Liver (tissue), 9 donors: ENCODE measurements around the gene CLPX. TPM values are rescaled to one million over a fixed set of nuclear protein-coding genes. Genes with fewer than 3 reads are reported as not detected.

Source experiments
- DNase-seq: peaks from one replicate; pipeline ENCODE4 v3.0.0-alpha.2; 2017; ENCODE audit warnings: low spot score
- H3K27ac ChIP-seq, 2 donors: one replicate each; pipeline ENCODE4 v1.7.0; 2013; ENCODE audit warnings: inconsistent platforms in 2 of 2, low read length in 2 of 2, control low read depth in 1 of 2, low read depth in 1 of 2, mild to moderate bottlenecking in 1 of 2
- H3K27me3 ChIP-seq, 4 donors: one replicate each; pipeline versions ENCODE4 v1.6.1 to v1.7.0; 2013; ENCODE audit warnings: low read length in 3 of 4, inconsistent platforms in 1 of 4, mild to moderate bottlenecking in 1 of 4, moderate library complexity in 1 of 4; ENCODE audit not compliant: control insufficient read depth in 4 of 4, insufficient read depth in 4 of 4
- H3K36me3 ChIP-seq, 4 donors: one replicate each; pipeline versions ENCODE4 v1.6.1 to v1.7.0; 2013; ENCODE audit warnings: low read length in 3 of 4, mild to moderate bottlenecking in 3 of 4, low read depth in 1 of 4, moderate library complexity in 1 of 4; ENCODE audit not compliant: control insufficient read depth in 4 of 4, insufficient read depth in 3 of 4
- H3K4me1 ChIP-seq, 4 donors: one replicate each; pipeline versions ENCODE4 v1.6.1 to v1.7.0; 2013; ENCODE audit warnings: low read length in 3 of 4, mild to moderate bottlenecking in 3 of 4, moderate library complexity in 1 of 4; ENCODE audit not compliant: control insufficient read depth in 4 of 4, insufficient read depth in 4 of 4
- H3K4me3 ChIP-seq, 3 donors: one replicate each; pipeline versions ENCODE4 v1.6.1 to v1.7.0; 2013; ENCODE audit warnings: low read length in 3 of 3, control low read depth in 1 of 3, low read depth in 1 of 3, mild to moderate bottlenecking in 1 of 3
- H3K9ac ChIP-seq, 2 donors: one replicate each; pipeline ENCODE4 v1.7.0; 2013; ENCODE audit warnings: low read length in 2 of 2, mild to moderate bottlenecking in 2 of 2, moderate library complexity in 2 of 2, control low read depth in 1 of 2, low read depth in 1 of 2
- H3K9me3 ChIP-seq, 4 donors: one replicate each; pipeline versions ENCODE4 v1.6.1 to v1.7.0; 2013; ENCODE audit warnings: low read length in 3 of 4; ENCODE audit not compliant: control insufficient read depth in 4 of 4
- FOXA1 ChIP-seq: IDR thresholded peaks from 2 replicates; pipeline ENCODE4 v1.6.1; 2016; ENCODE audit warnings: antibody characterized with exemption
- FOXA2 ChIP-seq: IDR thresholded peaks from 2 replicates; pipeline ENCODE4 v1.6.1; 2016; ENCODE audit warnings: antibody characterized with exemption
- GABPA ChIP-seq, 2 donors: IDR thresholded peaks in 1 of 2; conservative IDR thresholded peaks in 1 of 2; 2 replicates each; pipeline ENCODE4 v1.6.1; 2016; ENCODE audit warnings: antibody characterized with exemption in 2 of 2, mild to moderate bottlenecking in 1 of 2, moderate library complexity in 1 of 2
- HNF4A ChIP-seq, 2 donors: conservative IDR thresholded peaks; 2 replicates each; pipeline ENCODE4 v1.6.1; 2016; ENCODE audit warnings: antibody characterized with exemption in 2 of 2, mild to moderate bottlenecking in 2 of 2
- HNF4G ChIP-seq: IDR thresholded peaks from 2 replicates; pipeline ENCODE4 v1.6.1; 2016; ENCODE audit warnings: antibody characterized with exemption
- JUND ChIP-seq, 2 donors: IDR thresholded peaks; 2 replicates each; pipeline ENCODE4 v1.6.1; 2016; ENCODE audit warnings: antibody characterized with exemption in 2 of 2
- RAD21 ChIP-seq, 2 donors: IDR thresholded peaks; 2 replicates each; pipeline ENCODE4 v1.6.1; 2016; ENCODE audit warnings: antibody characterized with exemption in 2 of 2, mild to moderate bottlenecking in 2 of 2
- RXRA ChIP-seq, 2 donors: IDR thresholded peaks; 2 replicates each; pipeline ENCODE4 v1.6.1; 2017 to 2018; ENCODE audit warnings: antibody characterized with exemption in 2 of 2, mild to moderate bottlenecking in 1 of 2
- SP1 ChIP-seq: IDR thresholded peaks from 2 replicates; pipeline ENCODE4 v1.6.1; 2018; ENCODE audit warnings: antibody characterized with exemption, mild to moderate bottlenecking
- TAF1 ChIP-seq: conservative IDR thresholded peaks from 2 replicates; pipeline ENCODE4 v1.6.1; 2016; ENCODE audit warnings: antibody characterized with exemption, mild to moderate bottlenecking
- YY1 ChIP-seq: IDR thresholded peaks from 2 replicates; pipeline ENCODE4 v1.6.1; 2016; ENCODE audit warnings: antibody characterized with exemption, mild to moderate bottlenecking
- WGBS: extraction: QIAGEN DNeasy Blood & Tissue Kit; methylation state at CpG from one replicate; pipeline ENCODE4 v1.1.7; 2013; 5-methylcytosine and 5-hydroxymethylcytosine counted together
- polyA plus RNA-seq, 2 donors: library from polyadenylated mRNA; stranded (reverse) in 1 of 2; unstranded in 1 of 2; fragments of 200-250 nt in 1 of 2; fragments of >200 nt in 1 of 2; fragmentation: Nextera tagmentation in 1 of 2; extraction: Ambion mirVana in 1 of 2; gene quantifications; one replicate each; pipeline versions ENCODE4 v1.2.1 to v1.2.3, GENCODE V29; 2013 to 2015
- total RNA-seq, 2 donors: library from RNA; depleted of rRNA; stranded (reverse); fragments of >200 nt; gene quantifications; one replicate each; pipeline ENCODE4 v1.2.3, GENCODE V29; 2014
- TF ChIP-seq, protein P1 (sequence below): IDR thresholded peaks from 2 replicates; pipeline ENCODE4 v1.6.1; 2016; ENCODE audit warnings: antibody characterized with exemption, mild to moderate bottlenecking
- TF ChIP-seq, protein P2 (sequence below): IDR thresholded peaks from 2 replicates; pipeline ENCODE4 v1.6.1; 2016; ENCODE audit warnings: antibody characterized with exemption
- TF ChIP-seq, protein P3 (sequence below): IDR thresholded peaks from 2 replicates; pipeline ENCODE4 v1.6.1; 2016; ENCODE audit warnings: antibody characterized with exemption
- TF ChIP-seq, protein P4 (sequence below): fragments of 150-350 bp; IDR thresholded peaks from 2 replicates; pipeline ENCODE4 v1.5.1; 2017; ENCODE audit warnings: improper control_type of control experiment, low read depth, low read length; ENCODE audit not compliant: missing input control
- TF ChIP-seq, protein P5 (sequence below): IDR thresholded peaks from 2 replicates; pipeline ENCODE4 v1.6.1; 2016; ENCODE audit warnings: antibody characterized with exemption
- donor health status: healthy.
- donor health status: healthy.
- donor health status: healthy.
- donor health status: healthy.
- donor health status: healthy.

The CLPX gene
- total and polyA plus RNA-seq, 4 donors = 24.8 to 79.4 (median 41.0) TPM

DNA sequence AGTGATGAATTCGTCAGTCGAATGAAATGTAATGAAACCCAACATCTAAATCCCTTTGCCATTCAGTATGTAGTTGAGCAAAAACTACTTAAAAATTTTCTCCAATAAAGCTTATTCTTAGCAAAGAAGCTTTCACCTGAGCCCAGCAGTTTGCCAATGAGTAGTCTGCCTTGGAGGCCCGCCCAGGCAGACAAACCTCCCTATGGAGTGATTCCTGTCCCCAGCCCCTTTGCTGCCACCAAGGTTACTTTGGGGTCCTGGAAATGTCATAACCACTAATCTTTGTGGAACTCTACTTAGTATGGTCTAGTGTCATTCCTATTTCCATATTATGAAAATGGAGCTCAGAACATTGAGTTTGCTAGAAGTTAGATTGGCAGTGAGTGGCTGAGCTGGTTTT is 82.2 kb downstream of the CLPX start:
- TF ChIP-seq, protein P1, sequence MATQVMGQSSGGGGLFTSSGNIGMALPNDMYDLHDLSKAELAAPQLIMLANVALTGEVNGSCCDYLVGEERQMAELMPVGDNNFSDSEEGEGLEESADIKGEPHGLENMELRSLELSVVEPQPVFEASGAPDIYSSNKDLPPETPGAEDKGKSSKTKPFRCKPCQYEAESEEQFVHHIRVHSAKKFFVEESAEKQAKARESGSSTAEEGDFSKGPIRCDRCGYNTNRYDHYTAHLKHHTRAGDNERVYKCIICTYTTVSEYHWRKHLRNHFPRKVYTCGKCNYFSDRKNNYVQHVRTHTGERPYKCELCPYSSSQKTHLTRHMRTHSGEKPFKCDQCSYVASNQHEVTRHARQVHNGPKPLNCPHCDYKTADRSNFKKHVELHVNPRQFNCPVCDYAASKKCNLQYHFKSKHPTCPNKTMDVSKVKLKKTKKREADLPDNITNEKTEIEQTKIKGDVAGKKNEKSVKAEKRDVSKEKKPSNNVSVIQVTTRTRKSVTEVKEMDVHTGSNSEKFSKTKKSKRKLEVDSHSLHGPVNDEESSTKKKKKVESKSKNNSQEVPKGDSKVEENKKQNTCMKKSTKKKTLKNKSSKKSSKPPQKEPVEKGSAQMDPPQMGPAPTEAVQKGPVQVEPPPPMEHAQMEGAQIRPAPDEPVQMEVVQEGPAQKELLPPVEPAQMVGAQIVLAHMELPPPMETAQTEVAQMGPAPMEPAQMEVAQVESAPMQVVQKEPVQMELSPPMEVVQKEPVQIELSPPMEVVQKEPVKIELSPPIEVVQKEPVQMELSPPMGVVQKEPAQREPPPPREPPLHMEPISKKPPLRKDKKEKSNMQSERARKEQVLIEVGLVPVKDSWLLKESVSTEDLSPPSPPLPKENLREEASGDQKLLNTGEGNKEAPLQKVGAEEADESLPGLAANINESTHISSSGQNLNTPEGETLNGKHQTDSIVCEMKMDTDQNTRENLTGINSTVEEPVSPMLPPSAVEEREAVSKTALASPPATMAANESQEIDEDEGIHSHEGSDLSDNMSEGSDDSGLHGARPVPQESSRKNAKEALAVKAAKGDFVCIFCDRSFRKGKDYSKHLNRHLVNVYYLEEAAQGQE = no peak
- TF ChIP-seq TAF1 (no peak), RXRA (IDR thresholded peaks at IDR 0.05) (no peak), HNF4G (no peak), HNF4A (conservative IDR thresholded peaks at IDR 0.05) (no peak), JUND (IDR thresholded peaks at IDR 0.05) (no peak)
- TF ChIP-seq, protein P2, sequence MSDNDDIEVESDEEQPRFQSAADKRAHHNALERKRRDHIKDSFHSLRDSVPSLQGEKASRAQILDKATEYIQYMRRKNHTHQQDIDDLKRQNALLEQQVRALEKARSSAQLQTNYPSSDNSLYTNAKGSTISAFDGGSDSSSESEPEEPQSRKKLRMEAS = no peak
- TF ChIP-seq, protein P3, sequence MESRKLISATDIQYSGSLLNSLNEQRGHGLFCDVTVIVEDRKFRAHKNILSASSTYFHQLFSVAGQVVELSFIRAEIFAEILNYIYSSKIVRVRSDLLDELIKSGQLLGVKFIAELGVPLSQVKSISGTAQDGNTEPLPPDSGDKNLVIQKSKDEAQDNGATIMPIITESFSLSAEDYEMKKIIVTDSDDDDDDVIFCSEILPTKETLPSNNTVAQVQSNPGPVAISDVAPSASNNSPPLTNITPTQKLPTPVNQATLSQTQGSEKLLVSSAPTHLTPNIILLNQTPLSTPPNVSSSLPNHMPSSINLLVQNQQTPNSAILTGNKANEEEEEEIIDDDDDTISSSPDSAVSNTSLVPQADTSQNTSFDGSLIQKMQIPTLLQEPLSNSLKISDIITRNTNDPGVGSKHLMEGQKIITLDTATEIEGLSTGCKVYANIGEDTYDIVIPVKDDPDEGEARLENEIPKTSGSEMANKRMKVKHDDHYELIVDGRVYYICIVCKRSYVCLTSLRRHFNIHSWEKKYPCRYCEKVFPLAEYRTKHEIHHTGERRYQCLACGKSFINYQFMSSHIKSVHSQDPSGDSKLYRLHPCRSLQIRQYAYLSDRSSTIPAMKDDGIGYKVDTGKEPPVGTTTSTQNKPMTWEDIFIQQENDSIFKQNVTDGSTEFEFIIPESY = no peak
- no peak for DNase-seq
- no peak overlapping the region for H3K4me3 ChIP-seq
- no peaks in the 10 kb centered on the region for H3K9me3 ChIP-seq
- WGBS = 95% methylated on average over 3 of the region's 3 CpGs
- no peak overlapping the region for H3K9ac ChIP-seq
- peaks cover 4 to 33% (median 21%) of the 10 kb centered on the region in 4 donors for H3K36me3 ChIP-seq
- no peaks in the 10 kb centered on the region for H3K27me3 ChIP-seq
- no peak overlapping the region for H3K27ac ChIP-seq
- H3K4me1 ChIP-seq = no peaks in the 10 kb centered on the region

DNA sequence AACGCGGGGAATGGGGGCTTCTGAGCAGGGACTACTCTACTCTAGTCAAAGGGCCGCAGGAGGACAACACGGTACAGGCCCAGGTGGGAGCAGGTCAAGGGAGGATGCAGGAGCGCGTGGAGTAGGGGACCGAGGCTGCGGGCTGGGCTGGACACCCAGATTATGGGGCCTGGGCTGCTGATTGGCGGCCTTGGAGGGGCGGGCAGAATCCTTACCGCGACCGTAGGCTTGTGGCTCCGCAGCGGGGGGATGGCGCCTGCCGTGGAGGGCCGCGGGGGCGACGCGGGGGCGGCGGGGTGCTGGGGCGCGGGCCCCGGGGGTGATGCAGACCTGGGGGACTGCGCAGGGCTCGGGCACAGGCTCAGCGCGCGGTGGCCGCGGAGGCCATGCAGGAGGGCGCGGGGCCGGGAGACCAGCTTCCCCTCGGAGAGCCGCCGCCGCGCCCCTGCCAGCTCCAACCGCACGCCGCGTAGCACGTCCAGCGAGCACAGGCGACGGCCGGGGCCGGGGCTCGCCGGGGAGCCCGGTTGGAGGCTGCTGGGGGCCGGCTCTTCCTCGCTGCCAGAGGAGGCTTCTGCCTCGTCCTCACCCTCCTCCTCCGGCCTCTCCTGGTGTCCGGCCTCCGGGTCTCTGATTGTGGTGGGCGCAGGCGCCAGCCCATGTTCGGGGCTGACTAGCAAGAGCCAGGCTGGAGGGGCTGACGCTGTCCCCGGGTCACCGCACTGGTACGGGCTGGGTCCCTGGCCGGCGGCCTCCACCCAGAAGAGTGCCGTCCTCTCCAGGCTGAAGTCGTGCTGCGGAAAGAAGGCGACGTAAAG is 83.0 kb downstream of the CLPX start:
- H3K27me3 ChIP-seq = no peaks in the 10 kb centered on the region
- 86% methylated on average over 75 of the region's 75 CpGs for WGBS
- H3K9ac ChIP-seq = no peak overlapping the region
- no peak overlapping the region for H3K4me3 ChIP-seq
- H3K9me3 ChIP-seq = no peaks in the 10 kb centered on the region
- peaks cover 10 to 38% (median 21%) of the 10 kb centered on the region in 4 donors for H3K36me3 ChIP-seq
- H3K27ac ChIP-seq = no peak overlapping the region
- TF ChIP-seq HNF4A (conservative IDR thresholded peaks at IDR 0.05) (no peak), TAF1 (no peak), RXRA (IDR thresholded peaks at IDR 0.05) (no peak), FOXA2 (no peak), JUND (IDR thresholded peaks at IDR 0.05) (no peak), HNF4G (no peak), SP1 (no peak), FOXA1 (no peak), RAD21 (IDR thresholded peaks at IDR 0.05) (no peak), YY1 (no peak), GABPA (IDR thresholded peaks at IDR 0.05 in 1 of 2, conservative IDR thresholded peaks at IDR 0.05 in 1 of 2) (no peak)
- TF ChIP-seq, protein P3 = no peak
- TF ChIP-seq, protein P1 = no peak
- TF ChIP-seq, protein P2 = no peak
- TF ChIP-seq, protein P4, sequence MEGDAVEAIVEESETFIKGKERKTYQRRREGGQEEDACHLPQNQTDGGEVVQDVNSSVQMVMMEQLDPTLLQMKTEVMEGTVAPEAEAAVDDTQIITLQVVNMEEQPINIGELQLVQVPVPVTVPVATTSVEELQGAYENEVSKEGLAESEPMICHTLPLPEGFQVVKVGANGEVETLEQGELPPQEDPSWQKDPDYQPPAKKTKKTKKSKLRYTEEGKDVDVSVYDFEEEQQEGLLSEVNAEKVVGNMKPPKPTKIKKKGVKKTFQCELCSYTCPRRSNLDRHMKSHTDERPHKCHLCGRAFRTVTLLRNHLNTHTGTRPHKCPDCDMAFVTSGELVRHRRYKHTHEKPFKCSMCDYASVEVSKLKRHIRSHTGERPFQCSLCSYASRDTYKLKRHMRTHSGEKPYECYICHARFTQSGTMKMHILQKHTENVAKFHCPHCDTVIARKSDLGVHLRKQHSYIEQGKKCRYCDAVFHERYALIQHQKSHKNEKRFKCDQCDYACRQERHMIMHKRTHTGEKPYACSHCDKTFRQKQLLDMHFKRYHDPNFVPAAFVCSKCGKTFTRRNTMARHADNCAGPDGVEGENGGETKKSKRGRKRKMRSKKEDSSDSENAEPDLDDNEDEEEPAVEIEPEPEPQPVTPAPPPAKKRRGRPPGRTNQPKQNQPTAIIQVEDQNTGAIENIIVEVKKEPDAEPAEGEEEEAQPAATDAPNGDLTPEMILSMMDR = no peak
- TF ChIP-seq, protein P5, sequence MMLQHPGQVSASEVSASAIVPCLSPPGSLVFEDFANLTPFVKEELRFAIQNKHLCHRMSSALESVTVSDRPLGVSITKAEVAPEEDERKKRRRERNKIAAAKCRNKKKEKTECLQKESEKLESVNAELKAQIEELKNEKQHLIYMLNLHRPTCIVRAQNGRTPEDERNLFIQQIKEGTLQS = no peak
- DNase-seq = no peak
- no peaks in the 10 kb centered on the region for H3K4me1 ChIP-seq
